Right lung (tissue), 5 donors: ENCODE results near the gene P4HTM. TPM values are rescaled to one million over a fixed set of nuclear protein-coding genes. Genes with fewer than 3 reads are reported as not detected.
"Not testable (repeated sequence)": the region's sequence is repeated elsewhere in the genome, so short reads cannot be mapped to it uniquely, and the experiment has no call there.

Experiments
- DNase-seq, 2 donors: peaks; one replicate each; pipeline ENCODE4 v3.0.0-alpha.2; 2013
- polyA plus RNA-seq, 5 donors: library from polyadenylated mRNA; unstranded; fragments of 120-200 nt; gene quantifications; one replicate each; pipeline versions ENCODE4 v1.2.1 to v1.2.3, GENCODE V29; 2013; ENCODE audit warnings: inconsistent platforms in 1 of 5, low replicate concordance in 1 of 5; ENCODE audit not compliant: insufficient read length in 5 of 5, insufficient read depth in 1 of 5

Gene P4HTM
- polyA plus RNA-seq, 5 donors: 25.9 to 40.6 (median 39.5) TPM

DNA sequence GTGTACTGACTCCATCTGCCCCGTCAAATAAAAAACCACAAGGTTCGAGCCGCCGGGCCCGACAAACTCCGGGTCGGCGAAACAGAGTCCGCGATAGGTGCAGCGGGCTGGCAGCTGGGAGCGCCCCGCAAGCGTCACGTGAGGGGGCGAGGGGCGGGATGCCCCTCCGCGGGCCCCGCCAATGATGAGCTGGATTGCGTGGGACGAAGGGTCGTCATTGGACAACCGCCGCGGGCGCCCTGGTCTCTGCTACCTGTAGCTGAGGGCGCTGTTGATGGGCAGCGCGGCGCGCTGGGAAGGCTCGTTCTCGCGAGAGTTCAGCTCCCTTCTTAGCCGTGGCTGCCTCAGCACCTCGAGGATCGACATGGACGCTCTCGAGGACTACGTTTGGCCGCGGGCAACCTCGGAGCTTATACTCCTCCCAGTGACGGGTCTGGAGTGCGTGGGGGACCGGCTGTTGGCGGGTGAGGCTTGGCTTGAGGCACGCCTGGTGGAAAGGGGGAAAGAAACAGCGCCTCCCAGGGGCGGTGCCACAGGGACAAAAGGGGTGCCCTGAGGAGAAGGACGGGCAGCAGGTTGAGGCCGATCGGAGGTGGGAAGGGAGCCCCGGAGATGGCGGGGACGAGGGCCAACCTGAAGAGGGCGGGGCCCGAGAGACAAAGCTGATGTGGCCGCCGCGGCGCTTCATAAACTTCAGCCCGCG is 17.2 kb downstream of the P4HTM start, which contains the start of gene WDR6:
Gene WDR6 (plus strand): TSS at position 324 of the 703 bp plus-strand sequence. CDS start 41 bp downstream, at position 365.
- peak; percentile 95 to 96 for DNase-seq

DNA sequence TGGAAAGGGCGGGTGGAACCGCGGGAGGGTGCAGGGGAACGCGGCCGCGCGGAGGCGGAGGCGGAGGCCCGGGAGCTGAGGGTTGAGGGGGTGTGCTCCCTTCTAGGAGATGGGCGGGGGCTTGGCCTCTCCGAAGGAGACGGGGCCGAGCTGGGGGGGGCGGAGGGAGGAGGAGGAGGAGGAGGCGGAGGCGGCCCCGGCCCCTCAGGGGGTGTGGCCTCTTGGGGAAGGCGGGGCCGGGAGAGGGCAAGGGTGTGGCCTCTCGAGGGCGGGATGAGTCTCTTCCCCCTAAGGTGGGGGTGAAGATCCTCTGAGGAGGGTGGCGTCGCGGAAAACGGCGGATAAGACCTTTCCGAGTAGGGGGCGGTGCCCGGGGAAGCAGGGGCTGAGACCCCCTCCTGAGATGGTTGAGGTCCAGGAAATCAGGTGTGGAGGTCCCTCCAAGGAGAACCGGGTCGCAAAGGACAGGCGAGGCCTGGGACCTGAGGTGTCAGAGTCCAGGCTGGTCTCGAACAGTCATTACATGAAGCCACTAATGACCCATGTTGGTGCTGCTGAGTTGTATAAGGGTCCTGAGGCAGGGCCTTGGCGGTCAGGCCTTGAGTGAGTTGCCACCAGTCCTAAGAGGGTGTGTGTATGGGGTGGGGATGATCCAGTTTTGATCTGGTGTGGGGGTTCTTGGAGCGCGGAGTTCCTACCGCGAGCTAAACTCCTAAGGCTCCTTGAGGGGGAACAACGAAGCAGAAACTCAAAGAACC is 17.9 kb downstream of the P4HTM start:
- peak; percentile 79 for DNase-seq

DNA sequence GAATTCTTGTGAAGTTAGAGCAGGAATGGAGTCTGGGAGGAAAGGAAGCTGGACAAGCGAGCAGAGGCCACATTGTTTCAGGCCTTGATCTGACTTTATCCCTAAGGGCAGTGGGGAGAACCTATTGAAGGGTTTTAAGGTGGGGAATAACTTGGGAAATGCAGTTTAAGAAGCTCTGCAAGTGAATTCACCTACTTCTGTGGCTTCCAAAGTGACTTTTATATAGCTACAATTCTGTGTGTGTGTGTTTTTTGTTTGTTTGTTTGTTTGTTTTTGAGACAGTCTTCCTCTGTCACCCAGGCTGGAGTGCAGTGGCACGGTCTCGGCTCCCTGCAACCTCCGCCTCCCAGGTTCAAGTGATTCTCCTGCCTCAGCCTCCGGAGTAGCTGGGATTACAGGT is 18.6 kb downstream of the P4HTM start:
- DNase-seq: not testable (repeated sequence)

DNA sequence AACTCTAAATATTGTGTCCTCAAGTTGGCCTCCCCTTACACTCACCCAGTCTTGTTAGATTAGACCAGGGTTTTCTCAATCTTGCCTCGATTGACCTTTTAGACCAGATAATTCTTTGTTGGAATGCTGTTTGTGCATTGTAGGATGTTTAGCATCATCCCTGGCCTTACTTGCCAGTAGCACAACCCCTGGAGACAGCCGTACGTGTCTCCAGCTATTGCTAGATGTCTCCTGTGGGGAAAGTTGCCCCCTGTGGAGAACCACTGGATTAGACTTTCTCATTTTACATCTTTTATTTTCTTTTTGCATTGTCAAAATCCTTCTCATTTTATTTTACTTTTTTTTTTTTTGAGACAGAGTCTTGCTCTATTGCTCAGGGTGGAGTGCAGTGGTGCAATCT is 19.4 kb downstream of the P4HTM start:
- DNase-seq: no peak

DNA sequence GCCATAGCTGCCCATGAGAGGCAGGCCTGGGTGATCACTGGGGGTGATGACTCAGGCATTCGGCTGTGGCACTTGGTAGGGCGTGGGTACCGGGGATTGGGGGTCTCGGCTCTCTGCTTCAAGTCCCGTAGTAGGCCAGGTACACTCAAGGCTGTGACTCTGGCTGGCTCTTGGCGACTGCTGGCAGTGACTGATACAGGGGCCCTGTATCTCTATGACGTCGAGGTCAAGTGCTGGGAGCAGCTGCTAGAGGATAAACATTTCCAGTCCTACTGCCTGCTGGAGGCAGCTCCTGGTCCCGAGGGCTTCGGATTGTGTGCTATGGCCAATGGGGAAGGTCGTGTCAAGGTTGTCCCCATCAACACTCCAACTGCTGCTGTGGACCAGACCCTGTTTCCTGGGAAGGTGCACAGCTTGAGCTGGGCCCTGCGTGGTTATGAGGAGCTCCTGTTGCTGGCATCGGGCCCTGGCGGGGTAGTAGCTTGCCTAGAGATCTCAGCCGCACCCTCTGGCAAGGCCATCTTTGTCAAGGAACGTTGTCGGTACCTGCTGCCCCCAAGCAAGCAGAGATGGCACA is 22.5 kb downstream of the P4HTM start:
- DNase-seq: no peak

DNA sequence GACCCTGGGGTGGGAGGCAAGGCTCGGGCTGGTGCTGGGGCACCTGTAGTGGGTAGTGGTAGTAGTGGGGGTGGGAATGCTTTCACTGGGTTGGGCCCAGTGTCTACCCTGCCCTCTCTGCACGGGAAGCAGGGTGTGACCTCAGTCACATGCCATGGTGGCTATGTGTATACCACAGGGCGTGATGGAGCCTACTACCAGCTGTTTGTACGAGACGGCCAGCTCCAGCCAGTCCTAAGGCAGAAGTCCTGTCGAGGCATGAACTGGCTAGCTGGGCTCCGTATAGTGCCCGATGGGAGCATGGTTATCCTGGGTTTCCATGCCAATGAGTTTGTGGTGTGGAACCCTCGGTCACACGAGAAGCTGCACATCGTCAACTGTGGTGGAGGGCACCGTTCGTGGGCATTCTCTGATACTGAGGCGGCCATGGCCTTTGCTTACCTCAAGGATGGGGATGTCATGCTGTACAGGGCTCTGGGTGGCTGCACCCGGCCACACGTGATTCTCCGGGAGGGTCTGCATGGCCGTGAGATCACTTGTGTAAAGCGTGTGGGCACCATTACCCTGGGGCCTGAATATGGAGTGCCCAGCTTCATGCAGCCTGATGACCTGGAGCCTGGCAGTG is 23.2 kb downstream of the P4HTM start:
- no peak for DNase-seq

DNA sequence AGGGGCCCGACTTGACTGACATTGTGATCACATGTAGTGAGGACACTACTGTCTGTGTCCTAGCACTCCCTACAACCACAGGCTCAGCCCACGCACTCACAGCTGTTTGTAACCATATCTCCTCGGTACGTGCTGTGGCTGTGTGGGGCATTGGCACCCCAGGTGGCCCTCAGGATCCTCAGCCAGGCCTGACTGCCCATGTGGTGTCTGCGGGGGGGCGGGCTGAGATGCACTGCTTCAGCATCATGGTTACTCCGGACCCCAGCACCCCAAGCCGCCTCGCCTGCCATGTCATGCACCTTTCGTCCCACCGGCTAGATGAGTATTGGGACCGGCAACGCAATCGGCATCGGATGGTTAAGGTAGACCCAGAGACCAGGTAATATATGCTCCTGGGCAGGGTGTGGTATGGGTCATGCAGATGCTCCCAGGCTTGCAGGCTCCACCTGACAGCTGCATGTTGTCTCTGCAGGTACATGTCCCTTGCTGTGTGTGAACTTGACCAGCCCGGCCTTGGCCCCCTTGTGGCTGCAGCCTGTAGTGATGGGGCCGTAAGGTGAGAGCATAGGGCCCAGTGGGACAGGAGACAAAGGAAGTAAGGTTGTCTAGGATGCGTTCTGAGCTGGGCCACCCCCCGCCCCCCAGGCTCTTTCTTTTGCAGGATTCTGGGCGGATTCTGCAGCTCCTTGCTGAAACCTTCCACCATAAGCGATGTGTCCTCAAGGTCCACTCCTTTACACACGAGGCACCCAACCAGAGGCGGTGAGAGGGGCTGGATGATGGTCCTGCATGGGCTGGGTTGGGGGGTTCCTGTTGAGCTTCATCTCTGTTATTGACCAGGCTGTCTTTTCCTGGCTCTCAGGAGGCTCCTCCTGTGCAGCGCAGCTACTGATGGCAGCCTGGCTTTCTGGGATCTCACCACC is 24.0 kb downstream of the P4HTM start:
- no peak for DNase-seq

DNA sequence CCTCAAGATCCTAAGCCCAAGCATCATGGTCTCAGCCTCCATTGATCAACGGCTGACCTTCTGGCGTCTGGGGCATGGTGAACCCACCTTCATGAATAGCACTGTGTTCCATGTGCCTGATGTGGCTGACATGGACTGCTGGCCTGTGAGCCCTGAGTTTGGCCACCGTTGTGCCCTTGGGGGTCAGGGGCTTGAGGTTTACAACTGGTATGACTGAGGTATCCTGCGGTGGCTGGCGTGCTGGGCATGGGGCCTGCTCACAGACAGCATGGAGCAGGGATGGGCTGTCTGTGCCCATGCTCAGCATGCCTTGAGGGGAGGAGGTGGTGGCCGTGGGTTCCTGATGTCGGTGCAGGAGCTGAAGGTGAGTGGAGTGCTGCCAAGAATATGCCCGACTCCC is 25.0 kb downstream of the P4HTM start:
- DNase-seq: no peak

DNA sequence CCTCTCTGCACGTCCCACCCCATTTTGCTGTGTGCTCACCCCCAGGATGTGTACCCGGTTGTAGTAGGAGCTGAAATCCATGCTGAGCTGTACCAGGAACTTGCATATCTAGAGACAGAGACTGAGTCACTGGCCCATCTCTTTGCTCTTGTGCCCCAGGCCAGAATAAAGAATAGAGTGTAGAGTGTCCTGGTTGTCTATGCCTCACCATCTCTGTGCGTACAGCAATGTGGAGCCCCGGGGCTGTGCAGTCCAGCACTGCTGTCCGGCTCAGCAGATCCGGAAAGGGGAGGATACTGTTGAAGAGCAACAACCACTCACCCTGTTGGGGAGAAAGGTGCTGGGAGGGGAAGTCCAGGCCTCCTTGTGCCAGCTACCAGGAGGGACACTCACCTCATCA is 25.7 kb downstream of the P4HTM start:
- no peak for DNase-seq

DNA sequence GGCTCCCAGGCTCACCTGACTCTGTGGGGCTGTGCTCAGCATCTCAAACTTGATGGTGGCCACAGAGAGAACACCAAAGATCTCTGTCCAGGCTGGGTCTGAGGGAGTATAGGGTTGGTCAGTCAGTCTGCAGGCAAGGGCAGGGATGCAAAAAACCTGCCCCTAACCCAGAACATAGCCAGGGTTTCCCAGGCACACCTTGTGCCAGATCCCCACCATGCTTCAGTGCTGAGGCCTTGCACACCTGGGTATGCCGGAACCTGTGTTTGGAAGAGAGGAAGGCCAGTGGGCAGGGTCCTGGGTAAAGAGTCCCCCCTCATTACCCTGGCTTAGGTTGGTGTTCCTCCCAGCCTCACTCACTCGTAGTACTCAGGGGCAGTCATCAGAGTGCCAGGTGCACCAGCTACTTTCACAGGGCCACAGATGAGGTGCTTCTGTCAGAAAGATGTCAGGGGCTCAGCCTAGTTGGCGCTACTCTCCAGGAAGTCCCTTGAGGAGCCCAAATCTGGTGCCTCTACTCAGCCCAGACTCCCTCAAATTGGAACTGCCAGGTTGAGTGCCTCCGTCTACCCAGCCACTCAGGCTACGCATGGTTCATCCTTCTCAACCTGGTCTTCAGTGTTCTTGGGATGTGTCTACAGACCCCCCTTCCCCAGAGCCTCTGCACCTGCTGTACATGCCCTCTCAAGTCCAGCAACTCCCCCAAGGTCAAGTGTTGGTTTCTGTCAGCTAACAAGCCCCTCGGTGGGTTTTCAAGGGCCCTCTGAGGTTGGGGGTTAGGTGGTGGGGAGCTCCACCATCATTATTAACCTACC is 26.6 kb downstream of the P4HTM start:
- no peak for DNase-seq

DNA sequence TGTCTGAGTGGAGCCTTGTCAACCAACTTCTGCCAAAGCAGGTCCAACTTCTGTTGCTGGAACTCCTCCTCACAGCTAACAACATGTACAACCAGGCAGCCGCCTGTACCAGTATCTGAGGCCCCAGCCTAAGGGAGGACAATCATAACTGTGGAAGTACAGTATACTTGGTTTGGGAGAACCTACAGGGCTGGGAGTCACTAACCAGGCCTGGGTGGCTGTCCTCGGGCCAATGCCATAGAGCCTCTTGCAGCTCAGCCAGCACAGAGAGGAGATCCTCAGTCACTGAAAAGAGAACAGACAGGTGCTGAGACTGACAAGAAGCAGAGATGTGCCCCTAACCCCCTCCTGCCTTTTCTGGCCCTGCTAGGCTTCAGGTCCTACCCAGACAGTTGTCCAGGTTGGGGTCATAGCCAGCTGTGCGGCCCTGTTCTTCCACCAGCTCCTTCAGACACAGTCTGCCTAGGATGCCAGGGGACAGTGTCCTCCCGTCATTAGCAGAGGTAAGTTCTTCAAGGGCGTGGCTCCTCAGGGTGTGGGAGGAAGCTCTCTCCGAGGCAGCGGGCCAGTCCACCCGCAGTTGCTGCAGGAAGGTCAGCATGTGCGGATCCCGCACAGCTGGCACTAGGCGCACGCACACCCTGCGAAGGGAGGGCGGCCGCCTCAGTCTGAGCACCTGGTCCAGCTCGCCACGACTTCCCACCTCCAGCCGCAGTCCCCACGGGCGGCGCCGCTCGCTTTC is 27.4 kb downstream of the P4HTM start:
- no peak for DNase-seq

DNA sequence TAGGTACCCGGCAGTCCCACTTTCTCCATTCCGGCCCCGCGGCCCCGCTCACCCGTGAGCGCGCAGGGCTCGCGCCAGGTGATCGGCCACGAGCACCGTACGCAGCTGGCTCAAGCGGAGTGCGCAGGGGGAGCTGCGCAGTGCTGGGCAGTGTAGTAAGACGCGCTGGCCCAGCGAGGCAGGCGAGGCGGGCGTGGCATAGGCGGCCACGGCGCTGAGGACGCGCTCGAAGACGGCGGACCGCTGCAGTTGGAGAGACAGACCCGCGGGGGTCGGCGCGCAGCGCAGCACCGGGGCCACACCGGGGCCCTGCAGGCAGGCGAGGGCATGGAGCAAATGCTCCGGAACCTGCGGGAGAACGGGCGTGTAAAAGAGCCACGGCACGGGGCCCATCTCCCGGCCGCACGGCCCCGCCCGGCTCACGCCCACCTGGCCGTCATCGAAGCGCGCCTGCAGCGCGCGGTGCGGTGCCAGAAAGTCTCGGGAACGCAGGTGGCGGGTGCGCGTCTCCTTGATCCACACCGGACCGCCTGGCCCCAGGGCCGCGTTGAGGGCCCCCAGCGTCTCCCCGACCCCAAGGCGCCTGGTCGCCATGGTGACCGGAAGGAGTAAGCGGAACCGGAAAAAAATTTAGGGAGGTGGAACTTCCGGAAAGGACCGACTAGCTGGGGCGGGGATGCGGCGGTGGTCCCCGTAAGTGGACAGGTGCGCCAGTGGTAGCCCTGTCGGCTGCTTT is 28.1 kb downstream of the P4HTM start, which contains the start of gene DALRD3:
Gene DALRD3 (minus strand): TSS at position 610 of the 736 bp plus-strand sequence. CDS start 16 bp downstream, at position 594.
- peak; percentile 66 to 78 for DNase-seq

DNA sequence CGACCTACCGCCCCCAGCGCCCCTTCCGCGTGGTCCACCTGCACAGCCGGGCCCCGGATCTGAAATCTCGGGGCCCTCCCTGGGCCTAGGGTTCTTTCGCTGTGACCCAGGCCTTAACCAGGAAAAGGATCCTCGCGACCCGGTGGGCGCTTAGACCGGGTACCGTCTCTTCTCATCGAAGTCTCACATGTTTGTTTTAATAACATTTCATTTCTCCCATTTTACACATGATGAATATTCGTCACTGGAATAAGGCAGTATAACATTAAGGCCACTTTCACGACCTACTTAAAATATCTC is 28.6 kb downstream of the P4HTM start:
- no peak for DNase-seq

DNA sequence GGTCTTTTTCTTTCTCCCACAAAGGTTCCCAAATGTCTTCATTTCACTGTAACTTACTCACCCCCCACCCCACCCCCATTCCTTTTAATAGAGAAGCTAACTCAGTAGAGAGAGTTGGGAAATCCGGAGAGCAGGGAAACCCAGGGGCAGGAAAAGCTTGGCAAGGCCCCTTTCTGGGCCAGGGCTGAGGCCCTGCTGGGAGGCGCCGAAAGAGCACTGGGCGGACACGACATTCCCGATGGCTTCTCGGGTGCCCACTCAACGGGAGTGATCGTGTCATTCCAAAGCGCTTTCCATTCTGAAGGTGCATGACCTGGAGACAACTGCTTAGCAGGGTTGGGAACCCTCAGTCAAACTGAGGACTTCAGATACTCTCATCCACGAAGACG is 29.9 kb downstream of the P4HTM start:
- DNase-seq: no peak

DNA sequence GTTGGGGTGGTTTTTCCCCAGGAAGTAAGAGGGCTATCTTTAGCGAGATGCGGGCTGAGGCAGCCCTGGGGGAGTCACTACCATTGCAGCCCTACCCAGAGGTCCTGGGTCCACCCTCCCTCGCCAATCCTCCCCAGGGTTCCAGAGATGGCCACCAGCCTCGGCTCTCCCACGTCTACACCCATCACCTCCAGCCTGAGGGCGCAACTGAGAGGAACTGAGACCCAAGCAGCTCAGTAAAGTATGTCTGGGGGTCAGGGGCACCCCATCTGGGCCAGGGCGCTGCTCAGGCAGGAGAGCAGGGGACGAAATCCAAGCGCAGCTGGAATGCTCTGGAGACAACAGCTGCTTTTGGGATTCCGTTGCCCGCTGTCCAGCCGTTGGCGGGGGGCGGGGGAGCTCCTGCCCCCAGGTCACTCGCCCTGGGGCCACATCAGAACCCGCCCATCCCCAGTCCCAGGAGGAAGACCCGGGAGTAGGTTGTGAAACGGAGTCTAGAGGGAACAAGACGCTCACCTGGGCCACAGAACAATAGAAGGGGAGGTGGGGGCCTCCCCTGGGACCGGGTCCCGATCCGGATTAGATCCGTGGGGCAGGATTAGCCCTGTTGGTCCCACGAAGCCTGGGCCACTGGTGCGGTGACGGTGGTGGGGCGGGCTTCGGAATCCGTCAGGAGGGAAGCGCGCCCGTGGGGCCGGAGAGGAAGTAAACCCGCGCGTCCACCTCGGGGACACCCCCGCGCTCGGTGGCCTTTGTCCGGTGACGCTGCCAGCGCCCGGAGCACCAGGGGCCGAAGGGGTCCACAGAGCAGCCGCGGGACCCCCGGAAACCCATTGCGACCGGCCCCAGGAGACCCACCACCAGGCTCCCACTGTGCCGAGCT is 30.5 kb downstream of the P4HTM start:
- DNase-seq: no peak

DNA sequence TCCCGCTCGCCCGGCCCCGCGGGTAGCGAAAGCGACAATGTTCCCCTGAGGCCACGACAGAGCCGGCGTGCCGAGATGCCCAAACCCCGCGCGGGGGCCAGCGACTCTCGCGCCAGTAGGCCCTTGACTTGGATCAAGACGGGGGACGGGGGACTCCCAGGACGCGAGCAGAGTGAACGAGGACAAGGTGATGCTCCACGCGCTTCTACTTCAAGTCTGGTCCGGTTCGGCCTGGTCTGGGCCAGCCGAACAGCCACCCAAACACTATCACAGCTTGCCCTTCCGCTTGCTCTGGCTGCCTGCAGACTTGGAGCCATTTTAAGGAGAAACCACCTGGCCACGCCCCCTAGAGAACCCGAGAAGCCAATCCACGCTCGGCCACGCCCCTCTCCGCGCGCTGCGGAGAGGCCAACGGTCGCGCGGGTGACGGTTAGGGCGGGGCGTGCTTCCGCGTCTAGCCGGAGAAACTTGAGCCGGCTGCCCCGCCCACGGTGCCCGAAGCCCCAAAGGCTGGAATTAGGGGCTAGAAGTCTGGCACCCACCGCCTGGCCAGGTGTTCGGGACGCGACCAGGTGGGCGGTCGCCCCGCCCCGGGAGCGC is 31.3 kb downstream of the P4HTM start:
- peak; percentile 98 to 99 for DNase-seq
